ENCODE measurements around the gene PMF1. TPM values are rescaled to one million over a fixed set of nuclear protein-coding genes. Genes with fewer than 3 reads are reported as not detected.

Gene PMF1
- total and polyA plus RNA-seq, 2 experiments from 2014 or later = 112 to 118 TPM

DNA sequence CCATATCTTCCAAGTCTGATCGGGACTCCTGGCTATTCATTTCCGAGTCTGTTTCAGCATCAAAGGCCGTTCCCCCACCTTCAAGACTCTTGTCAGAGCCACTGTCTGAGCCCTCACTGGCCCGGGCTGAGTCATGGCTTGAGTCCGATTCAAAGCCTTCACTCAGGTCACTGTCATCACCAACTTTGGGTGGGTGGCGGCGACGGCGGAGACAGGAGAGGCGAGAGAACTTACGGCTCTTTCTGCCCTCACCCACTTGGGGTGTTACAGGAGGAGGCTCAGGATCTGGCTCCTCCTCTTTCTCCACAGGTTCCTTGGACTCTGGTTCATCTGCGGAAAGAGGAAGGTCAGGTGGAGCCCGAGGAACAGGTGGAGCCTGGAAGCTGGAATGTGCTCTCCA is 53.2 kb downstream of the PMF1 start:
- DNase-seq (ENCODE audit: low spot score) = no peak
- Mint-ChIP-seq H3K27ac (no peak overlapping the region), H3K4me3 (no peak overlapping the region), H3K27me3 (ENCODE audit: insufficient read depth, low read depth, poor library complexity) (peaks cover 3% of the 10 kb centered on the region), H3K9me3 (no peaks in the 10 kb centered on the region), H3K4me1 (no peaks in the 10 kb centered on the region), H3K36me3 (ENCODE audit: low read depth) (peaks cover 80% of the 10 kb centered on the region)
- no peak for ATAC-seq
- no peak overlapping the region for H3K4me2 ChIP-seq
- no peak overlapping the region for H2AFZ ChIP-seq
- peaks cover 74% of the 10 kb centered on the region for H3K36me3 ChIP-seq (ENCODE audit: insufficient read depth)
- H4K20me1 ChIP-seq (replicated peaks; ENCODE audit: insufficient read depth) = peaks cover 24% of the 10 kb centered on the region
- no peaks in the 10 kb centered on the region for H3K79me2 ChIP-seq (replicated peaks; ENCODE audit: insufficient read depth)
- TF ChIP-seq ETS1 (IDR thresholded peaks at IDR 0.05) = no peak
- TF ChIP-seq POLR2AphosphoS5 (IDR thresholded peaks at IDR 0.05; ENCODE audit: low read depth) = no peak
- TF ChIP-seq, protein P1, sequence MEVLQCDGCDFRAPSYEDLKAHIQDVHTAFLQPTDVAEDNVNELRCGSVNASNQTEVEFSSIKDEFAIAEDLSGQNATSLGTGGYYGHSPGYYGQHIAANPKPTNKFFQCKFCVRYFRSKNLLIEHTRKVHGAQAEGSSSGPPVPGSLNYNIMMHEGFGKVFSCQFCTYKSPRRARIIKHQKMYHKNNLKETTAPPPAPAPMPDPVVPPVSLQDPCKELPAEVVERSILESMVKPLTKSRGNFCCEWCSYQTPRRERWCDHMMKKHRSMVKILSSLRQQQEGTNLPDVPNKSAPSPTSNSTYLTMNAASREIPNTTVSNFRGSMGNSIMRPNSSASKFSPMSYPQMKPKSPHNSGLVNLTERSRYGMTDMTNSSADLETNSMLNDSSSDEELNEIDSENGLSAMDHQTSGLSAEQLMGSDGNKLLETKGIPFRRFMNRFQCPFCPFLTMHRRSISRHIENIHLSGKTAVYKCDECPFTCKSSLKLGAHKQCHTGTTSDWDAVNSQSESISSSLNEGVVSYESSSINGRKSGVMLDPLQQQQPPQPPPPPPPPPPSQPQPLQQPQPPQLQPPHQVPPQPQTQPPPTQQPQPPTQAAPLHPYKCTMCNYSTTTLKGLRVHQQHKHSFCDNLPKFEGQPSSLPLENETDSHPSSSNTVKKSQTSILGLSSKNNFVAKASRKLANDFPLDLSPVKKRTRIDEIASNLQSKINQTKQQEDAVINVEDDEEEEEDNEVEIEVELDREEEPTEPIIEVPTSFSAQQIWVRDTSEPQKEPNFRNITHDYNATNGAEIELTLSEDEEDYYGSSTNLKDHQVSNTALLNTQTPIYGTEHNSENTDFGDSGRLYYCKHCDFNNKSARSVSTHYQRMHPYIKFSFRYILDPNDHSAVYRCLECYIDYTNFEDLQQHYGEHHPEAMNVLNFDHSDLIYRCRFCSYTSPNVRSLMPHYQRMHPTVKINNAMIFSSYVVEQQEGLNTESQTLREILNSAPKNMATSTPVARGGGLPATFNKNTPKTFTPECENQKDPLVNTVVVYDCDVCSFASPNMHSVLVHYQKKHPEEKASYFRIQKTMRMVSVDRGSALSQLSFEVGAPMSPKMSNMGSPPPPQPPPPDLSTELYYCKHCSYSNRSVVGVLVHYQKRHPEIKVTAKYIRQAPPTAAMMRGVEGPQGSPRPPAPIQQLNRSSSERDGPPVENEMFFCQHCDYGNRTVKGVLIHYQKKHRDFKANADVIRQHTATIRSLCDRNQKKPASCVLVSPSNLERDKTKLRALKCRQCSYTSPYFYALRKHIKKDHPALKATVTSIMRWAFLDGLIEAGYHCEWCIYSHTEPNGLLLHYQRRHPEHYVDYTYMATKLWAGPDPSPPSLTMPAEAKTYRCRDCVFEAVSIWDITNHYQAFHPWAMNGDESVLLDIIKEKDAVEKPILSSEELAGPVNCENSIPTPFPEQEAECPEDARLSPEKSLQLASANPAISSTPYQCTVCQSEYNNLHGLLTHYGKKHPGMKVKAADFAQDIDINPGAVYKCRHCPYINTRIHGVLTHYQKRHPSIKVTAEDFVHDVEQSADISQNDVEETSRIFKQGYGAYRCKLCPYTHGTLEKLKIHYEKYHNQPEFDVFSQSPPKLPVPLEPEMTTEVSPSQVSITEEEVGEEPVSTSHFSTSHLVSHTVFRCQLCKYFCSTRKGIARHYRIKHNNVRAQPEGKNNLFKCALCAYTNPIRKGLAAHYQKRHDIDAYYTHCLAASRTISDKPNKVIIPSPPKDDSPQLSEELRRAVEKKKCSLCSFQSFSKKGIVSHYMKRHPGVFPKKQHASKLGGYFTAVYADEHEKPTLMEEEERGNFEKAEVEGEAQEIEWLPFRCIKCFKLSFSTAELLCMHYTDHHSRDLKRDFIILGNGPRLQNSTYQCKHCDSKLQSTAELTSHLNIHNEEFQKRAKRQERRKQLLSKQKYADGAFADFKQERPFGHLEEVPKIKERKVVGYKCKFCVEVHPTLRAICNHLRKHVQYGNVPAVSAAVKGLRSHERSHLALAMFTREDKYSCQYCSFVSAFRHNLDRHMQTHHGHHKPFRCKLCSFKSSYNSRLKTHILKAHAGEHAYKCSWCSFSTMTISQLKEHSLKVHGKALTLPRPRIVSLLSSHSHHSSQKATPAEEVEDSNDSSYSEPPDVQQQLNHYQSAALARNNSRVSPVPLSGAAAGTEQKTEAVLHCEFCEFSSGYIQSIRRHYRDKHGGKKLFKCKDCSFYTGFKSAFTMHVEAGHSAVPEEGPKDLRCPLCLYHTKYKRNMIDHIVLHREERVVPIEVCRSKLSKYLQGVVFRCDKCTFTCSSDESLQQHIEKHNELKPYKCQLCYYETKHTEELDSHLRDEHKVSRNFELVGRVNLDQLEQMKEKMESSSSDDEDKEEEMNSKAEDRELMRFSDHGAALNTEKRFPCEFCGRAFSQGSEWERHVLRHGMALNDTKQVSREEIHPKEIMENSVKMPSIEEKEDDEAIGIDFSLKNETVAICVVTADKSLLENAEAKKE (CRISPR knock-in tag; IDR thresholded peaks at IDR 0.05) = no peak
- no peak for TF ChIP-seq CTCF (conservative IDR thresholded peaks at IDR 0.05; ENCODE audit: low read depth in 2 of 2)
- TF ChIP-seq EZH2phosphoT487 (IDR thresholded peaks at IDR 0.05; ENCODE audit: unreplicated experiment) = no peak
- no peak for TF ChIP-seq ZNF331 (CRISPR knock-in tag; IDR thresholded peaks at IDR 0.05; ENCODE audit: low read depth)
- TF ChIP-seq EZH2 (IDR thresholded peaks at IDR 0.05; ENCODE audit: low read depth, unreplicated experiment) = no peak
- TF ChIP-seq JUNB (IDR thresholded peaks at IDR 0.05; ENCODE audit: unreplicated experiment) = no peak
- TF ChIP-seq, protein P2, sequence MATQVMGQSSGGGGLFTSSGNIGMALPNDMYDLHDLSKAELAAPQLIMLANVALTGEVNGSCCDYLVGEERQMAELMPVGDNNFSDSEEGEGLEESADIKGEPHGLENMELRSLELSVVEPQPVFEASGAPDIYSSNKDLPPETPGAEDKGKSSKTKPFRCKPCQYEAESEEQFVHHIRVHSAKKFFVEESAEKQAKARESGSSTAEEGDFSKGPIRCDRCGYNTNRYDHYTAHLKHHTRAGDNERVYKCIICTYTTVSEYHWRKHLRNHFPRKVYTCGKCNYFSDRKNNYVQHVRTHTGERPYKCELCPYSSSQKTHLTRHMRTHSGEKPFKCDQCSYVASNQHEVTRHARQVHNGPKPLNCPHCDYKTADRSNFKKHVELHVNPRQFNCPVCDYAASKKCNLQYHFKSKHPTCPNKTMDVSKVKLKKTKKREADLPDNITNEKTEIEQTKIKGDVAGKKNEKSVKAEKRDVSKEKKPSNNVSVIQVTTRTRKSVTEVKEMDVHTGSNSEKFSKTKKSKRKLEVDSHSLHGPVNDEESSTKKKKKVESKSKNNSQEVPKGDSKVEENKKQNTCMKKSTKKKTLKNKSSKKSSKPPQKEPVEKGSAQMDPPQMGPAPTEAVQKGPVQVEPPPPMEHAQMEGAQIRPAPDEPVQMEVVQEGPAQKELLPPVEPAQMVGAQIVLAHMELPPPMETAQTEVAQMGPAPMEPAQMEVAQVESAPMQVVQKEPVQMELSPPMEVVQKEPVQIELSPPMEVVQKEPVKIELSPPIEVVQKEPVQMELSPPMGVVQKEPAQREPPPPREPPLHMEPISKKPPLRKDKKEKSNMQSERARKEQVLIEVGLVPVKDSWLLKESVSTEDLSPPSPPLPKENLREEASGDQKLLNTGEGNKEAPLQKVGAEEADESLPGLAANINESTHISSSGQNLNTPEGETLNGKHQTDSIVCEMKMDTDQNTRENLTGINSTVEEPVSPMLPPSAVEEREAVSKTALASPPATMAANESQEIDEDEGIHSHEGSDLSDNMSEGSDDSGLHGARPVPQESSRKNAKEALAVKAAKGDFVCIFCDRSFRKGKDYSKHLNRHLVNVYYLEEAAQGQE (IDR thresholded peaks at IDR 0.05; ENCODE audit: unreplicated experiment) = no peak
- no peak for TF ChIP-seq NANOG (IDR thresholded peaks at IDR 0.05; ENCODE audit: borderline replicate concordance)
- no peak for TF ChIP-seq CREB1 (CRISPR knock-in tag; IDR thresholded peaks at IDR 0.05; ENCODE audit: low read depth)
- no peak for TF ChIP-seq STAT1 (IDR thresholded peaks at IDR 0.05; ENCODE audit: unreplicated experiment)
- no peak for TF ChIP-seq ZNF114 (CRISPR knock-in tag; IDR thresholded peaks at IDR 0.05)
- H3K4me1 ChIP-seq (ENCODE audit: insufficient read depth) = no peaks in the 10 kb centered on the region
- no peak overlapping the region for H3K4me3 ChIP-seq
- H3F3A ChIP-seq (replicated peaks; ENCODE audit: low read depth) = peaks cover 21% of the 10 kb centered on the region; the same call in 1 of the 2 replicates
- no peaks in the 10 kb centered on the region for H3K9me2 ChIP-seq (ENCODE audit: insufficient read depth)
- no peaks in the 10 kb centered on the region for H3K27me3 ChIP-seq (ENCODE audit: insufficient read depth)
- H3K27ac ChIP-seq (ENCODE audit: low read depth) = no peak overlapping the region
